ENCODE results near the gene IRF7.

GRCh38 chr11:627308-627576, 11.5 kb upstream of the IRF7 start:
- TF ChIP-seq, protein P1, sequence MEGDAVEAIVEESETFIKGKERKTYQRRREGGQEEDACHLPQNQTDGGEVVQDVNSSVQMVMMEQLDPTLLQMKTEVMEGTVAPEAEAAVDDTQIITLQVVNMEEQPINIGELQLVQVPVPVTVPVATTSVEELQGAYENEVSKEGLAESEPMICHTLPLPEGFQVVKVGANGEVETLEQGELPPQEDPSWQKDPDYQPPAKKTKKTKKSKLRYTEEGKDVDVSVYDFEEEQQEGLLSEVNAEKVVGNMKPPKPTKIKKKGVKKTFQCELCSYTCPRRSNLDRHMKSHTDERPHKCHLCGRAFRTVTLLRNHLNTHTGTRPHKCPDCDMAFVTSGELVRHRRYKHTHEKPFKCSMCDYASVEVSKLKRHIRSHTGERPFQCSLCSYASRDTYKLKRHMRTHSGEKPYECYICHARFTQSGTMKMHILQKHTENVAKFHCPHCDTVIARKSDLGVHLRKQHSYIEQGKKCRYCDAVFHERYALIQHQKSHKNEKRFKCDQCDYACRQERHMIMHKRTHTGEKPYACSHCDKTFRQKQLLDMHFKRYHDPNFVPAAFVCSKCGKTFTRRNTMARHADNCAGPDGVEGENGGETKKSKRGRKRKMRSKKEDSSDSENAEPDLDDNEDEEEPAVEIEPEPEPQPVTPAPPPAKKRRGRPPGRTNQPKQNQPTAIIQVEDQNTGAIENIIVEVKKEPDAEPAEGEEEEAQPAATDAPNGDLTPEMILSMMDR (IDR thresholded peaks at IDR 0.05; ENCODE audit: low read depth, low read length): no peak
- no peak for TF ChIP-seq EZH2phosphoT487 (IDR thresholded peaks at IDR 0.05; ENCODE audit: low read depth)
